ENCODE measurements around the gene WWC2. TPM values are rescaled to one million over a fixed set of nuclear protein-coding genes. Genes with fewer than 3 reads are reported as not detected.
A peak's percentile ranks its signal among the peaks of the same experiment; 100 is the strongest.

The WWC2 gene
- total and polyA plus RNA-seq, 2 donors (not counting 3 experiments of a cell fraction or from before 2014, with no cell fraction given), result 12.9 to 52.2 TPM

- Histone ChIP-seq H4K20me1 (replicated peaks; ENCODE audit: control insufficient read depth, extremely low read depth, insufficient read depth, low read length) (no peaks in the 10 kb centered on the region), H2AFZ (ENCODE audit: low read depth, low read length) (peak overlapping the region; percentile 66), H3K4me1 (ENCODE audit: control insufficient read depth, extremely low read depth, insufficient read depth, low read length) (peaks cover 24% of the 10 kb centered on the region), H3K27ac (ENCODE audit: insufficient read depth, low read depth, low read length) (peak overlapping the region; percentile 99), H3K9me3 (replicated peaks; ENCODE audit: control insufficient read depth, insufficient read depth, low read length) (no peaks in the 10 kb centered on the region), H3K9ac (replicated peaks; ENCODE audit: extremely low read depth, insufficient read depth, low read length) (peak overlapping the region; percentile 98), H3K4me3 (replicated peaks in 1 of 3; ENCODE audit: insufficient read depth in 1 of 3, low read depth in 1 of 3, low read length in 3 of 3) (peak overlapping the region; percentile 80 to 84 (median 83)), H3K79me2 (ENCODE audit: control insufficient read depth, insufficient read depth, low read length) (peaks cover 53% of the 10 kb centered on the region), H3K9me1 (replicated peaks; ENCODE audit: control insufficient read depth, extremely low read depth, insufficient read depth, low read length) (no peaks in the 10 kb centered on the region), H3K4me2 (ENCODE audit: insufficient read depth, low read length) (peak overlapping the region; percentile 64), H3K36me3 (ENCODE audit: control insufficient read depth in 2 of 2, extremely low read depth in 1 of 2, insufficient read depth in 2 of 2, low read length in 2 of 2) (no peaks in the 10 kb centered on the region), H3K27me3 (ENCODE audit: control insufficient read depth in 2 of 2, insufficient read depth in 2 of 2, low read length in 2 of 2) (no peaks in the 10 kb centered on the region)
- intact Hi-C loops (cut with micrococcal nuclease) (loop anchor here (1.0 to 10.0 kb wide), 10 partner anchors 19 to 507 kb away; partner anchors contain the start of genes CDKN2AIP and ING2), dilution Hi-C loops (cut with MboI; ENCODE audit: extremely low pct_ligation_motif_present, low sequenced_read_pairs) (loop anchor here (10.0 kb wide), 1 partner anchor 155 kb away; no protein-coding TSS in a partner anchor)
- BruUV-seq (replicated peaks), result no TSS peak
- TF ChIP-seq EZH2 (IDR thresholded peaks at IDR 0.05; ENCODE audit: borderline replicate concordance, low read depth, low read length, severe bottlenecking) (no peak), JUN (IDR thresholded peaks at IDR 0.05; ENCODE audit: borderline replicate concordance, insufficient read depth, insufficient read length, low read depth) (no peak), FOS (IDR thresholded peaks at IDR 0.05; ENCODE audit: borderline replicate concordance, insufficient read depth, low read length) (no peak), MYC (IDR thresholded peaks at IDR 0.05; ENCODE audit: low read depth, low read length) (no peak), POLR2A (IDR thresholded peaks at IDR 0.05; ENCODE audit: low read depth, low read length) (no peak), CTCF (IDR thresholded peaks at IDR 0.05; ENCODE audit: extremely low read depth in 1 of 2, insufficient read depth in 1 of 2, low read depth in 1 of 2, low read length in 2 of 2) (peak; percentile 9 to 17), MAX (IDR thresholded peaks at IDR 0.05; ENCODE audit: insufficient read depth, insufficient read length) (peak; percentile 19), GATA2 (IDR thresholded peaks at IDR 0.05; ENCODE audit: insufficient read depth, insufficient read length, low read depth, low read length) (no peak), POLR2AphosphoS5 (IDR thresholded peaks at IDR 0.05; ENCODE audit: insufficient read depth, low read depth, low read length) (no peak)
- DNase-seq (ENCODE audit: low read depth, low spot score) (peak; percentile 38), FAIRE-seq (no peak)
- POLR2A ChIA-PET, result interaction anchor here (1.6 kb wide), 1 partner anchor 83 kb away, joined by 3 read pairs; no protein-coding TSS in a partner anchor
- CTCF ChIA-PET, result interaction anchor here (1.0 to 5.1 kb wide), 11 partner anchors 26 to 163 kb away, joined by 3 to 32 read pairs (median 6); no protein-coding TSS in a partner anchor
These were observed 660 bp downstream of the WWC2 start for GRCh38 chr4:183099537-183100297.

All from endothelial cell of umbilical vein (primary cell).